IMR-90 (cell line): ENCODE results near the gene HERC3. TPM values are rescaled to one million over a fixed set of nuclear protein-coding genes. Genes with fewer than 3 reads are reported as not detected.

Source experiments
- ATAC-seq: fragments of 200-7000 bp; cut with Tn5 transposase; 2 replicates; pipeline ENCODE4 v1.9.1; 2020; ENCODE audit warnings: low read depth, mild to moderate bottlenecking, moderate library complexity
- BruUV-seq: library from RNA; stranded (reverse); fragments of 400-500 nt; replicated peaks from 2 replicates; lab custom pipeline; 2021; lab: Mats Ljungman, UMichigan
- CTCF ChIA-PET: fragments of 300-600 bp; formaldehyde crosslinking; extraction: SDS; loops from one replicate; lab custom pipeline; 2021; ENCODE audit warnings: antibody characterized with exemption; lab: Yijun Ruan, JAX
- POLR2A ChIA-PET: fragments of 300-600 bp; sonication (Branson Sonifier 250); formaldehyde crosslinking; loops from one replicate; lab custom pipeline; 2022; ENCODE audit warnings: antibody characterized with exemption; ENCODE audit not compliant: unreplicated experiment; lab: Charles Lee
- DNase-seq: peaks from one replicate; pipeline ENCODE4 v3.0.0; 2013
- H2AFZ ChIP-seq: replicated peaks from 2 replicates; pipeline ENCODE3; 2013; ENCODE audit warnings: low read length, mild to moderate bottlenecking; ENCODE audit not compliant: poor library complexity
- H2AK5ac ChIP-seq: 2 replicates; pipeline ENCODE4 v1.6.1; 2013; ENCODE audit warnings: low read depth, low read length, inconsistent platforms
- H2AK9ac ChIP-seq: replicated peaks from 2 replicates; pipeline ENCODE3; 2013; ENCODE audit warnings: mild to moderate bottlenecking, low read depth, low read length, moderate library complexity; ENCODE audit not compliant: poor library complexity
- H2BK120ac ChIP-seq: 2 replicates; pipeline ENCODE4 v1.6.1; 2013; ENCODE audit warnings: low read depth, low read length, inconsistent platforms
- H2BK15ac ChIP-seq: 3 replicates; pipeline ENCODE4 v1.6.1; 2013; ENCODE audit warnings: low read depth, low read length, inconsistent platforms
- H2BK20ac ChIP-seq: 2 replicates; pipeline ENCODE4 v1.6.1; 2013; ENCODE audit warnings: low read depth, mild to moderate bottlenecking, inconsistent platforms, low read length, moderate library complexity
- H2BK5ac ChIP-seq: 2 replicates; pipeline ENCODE4 v1.6.1; 2013; ENCODE audit warnings: mild to moderate bottlenecking, low read depth, low read length, inconsistent platforms; ENCODE audit not compliant: poor library complexity, severe bottlenecking
- H3K14ac ChIP-seq: replicated peaks from 2 replicates; pipeline ENCODE4 v1.6.1; 2013; ENCODE audit warnings: low read depth, low read length, inconsistent platforms
- H3K18ac ChIP-seq: 2 replicates; pipeline ENCODE4 v1.6.1; 2013; ENCODE audit warnings: low read depth, low read length, control low read depth
- H3K23ac ChIP-seq: 2 replicates; pipeline ENCODE4 v1.6.1; 2013; ENCODE audit warnings: low read depth, low read length, inconsistent platforms
- H3K27ac ChIP-seq: 2 replicates; pipeline ENCODE4 v1.5.1; 2013; ENCODE audit warnings: mild to moderate bottlenecking, control low read depth, low read length; ENCODE audit not compliant: insufficient read depth
- H3K27me3 ChIP-seq: 2 replicates; pipeline ENCODE4 v1.6.1; 2013; ENCODE audit warnings: low read length; ENCODE audit not compliant: control insufficient read depth, insufficient read depth
- H3K36me3 ChIP-seq: 2 replicates; pipeline ENCODE4 v1.6.1; 2013; ENCODE audit warnings: low read length, mixed read lengths; ENCODE audit not compliant: control insufficient read depth, insufficient read depth
- H3K4ac ChIP-seq: 2 replicates; pipeline ENCODE4 v1.6.1; 2013; ENCODE audit warnings: low read depth, low read length, inconsistent platforms
- H3K4me1 ChIP-seq: 2 replicates; pipeline ENCODE4 v1.6.1; 2013; ENCODE audit warnings: low read length, mixed read lengths; ENCODE audit not compliant: control insufficient read depth, insufficient read depth
- H3K4me2 ChIP-seq: 2 replicates; pipeline ENCODE4 v1.6.1; 2013; ENCODE audit warnings: low read depth, mild to moderate bottlenecking, control low read depth, low read length, moderate library complexity
- H3K4me3 ChIP-seq: 2 replicates; pipeline ENCODE4 v1.5.1; 2013; ENCODE audit warnings: low read depth, mild to moderate bottlenecking, control low read depth, low read length, moderate library complexity; ENCODE audit not compliant: insufficient read depth
- H3K56ac ChIP-seq: 2 replicates; pipeline ENCODE4 v1.6.1; 2013; ENCODE audit warnings: low read length, inconsistent platforms; ENCODE audit not compliant: insufficient read depth; ENCODE audit errors: extremely low read depth
- H3K79me1 ChIP-seq, 2 experiments: 2 replicates each; pipeline ENCODE4 v1.6.1; 2013; ENCODE audit warnings: low read length in 2 of 2, inconsistent platforms in 1 of 2, low read depth in 1 of 2
- H3K9ac ChIP-seq: 2 replicates; pipeline ENCODE4 v1.6.1; 2013; ENCODE audit warnings: low read depth, low read length, control low read depth
- H3K9me1 ChIP-seq: 2 replicates; pipeline ENCODE4 v1.6.1; 2013; ENCODE audit warnings: low read length, inconsistent platforms; ENCODE audit not compliant: insufficient read depth
- H3K9me3 ChIP-seq: 2 replicates; pipeline ENCODE4 v1.6.1; 2013; ENCODE audit warnings: low read length; ENCODE audit not compliant: control insufficient read depth, insufficient read depth
- H4K20me1 ChIP-seq: 2 replicates; pipeline ENCODE4 v1.6.1; 2013; ENCODE audit warnings: low read length, inconsistent platforms; ENCODE audit not compliant: insufficient read depth
- H4K5ac ChIP-seq: 2 replicates; pipeline ENCODE4 v1.6.1; 2013; ENCODE audit warnings: mild to moderate bottlenecking, low read depth, low read length, control low read depth
- H4K8ac ChIP-seq, 2 experiments: 2 replicates each; pipeline ENCODE4 v1.6.1; 2013; ENCODE audit warnings: low read depth in 2 of 2, low read length in 2 of 2, control low read depth in 1 of 2, inconsistent platforms in 1 of 2
- H4K91ac ChIP-seq: 2 replicates; pipeline ENCODE4 v1.6.1; 2013; ENCODE audit warnings: low read depth, low read length, inconsistent platforms; ENCODE audit not compliant: insufficient read depth
- CTCF ChIP-seq: conservative IDR thresholded peaks from 2 replicates; pipeline ENCODE4 v1.5.1; 2012; ENCODE audit warnings: mild to moderate bottlenecking, low read depth, low read length, improper control_type of control experiment
- MAFK ChIP-seq: IDR thresholded peaks from 2 replicates; pipeline ENCODE4 v1.6.1; 2012; ENCODE audit warnings: low read depth, low read length, improper control_type of control experiment
- WGBS, 2 experiments: methylation state at CpG; one replicate each; pipeline versions ENCODE4 v1.1.5 to v1.1.7; 2013; ENCODE audit warnings: missing lambda C conversion rate in 2 of 2; ENCODE audit not compliant: insufficient read length in 1 of 2; ENCODE audit errors: extremely low coverage in 2 of 2; 5-methylcytosine and 5-hydroxymethylcytosine counted together
- dilution Hi-C: fragments of 300-500 bp; cut with HindIII; formaldehyde crosslinking; loops from one replicate; pipeline ENCODE4 v1.14.3; 2018; ENCODE audit warnings: low sequenced_read_pairs; ENCODE audit not compliant: unreplicated experiment
- in situ Hi-C: fragments of 300-500 bp; cut with MboI; formaldehyde crosslinking; loops from 3 replicates; pipeline ENCODE4 v1.14.3; 2019; ENCODE audit warnings: low sequenced_read_pairs, inconsistent platforms, mixed read lengths
- intact Hi-C: fragments of 100-400 bp; cut with micrococcal nuclease; formaldehyde crosslinking; loops from 2 replicates; pipeline ENCODE4 v1.10.0; 2022
- polyA plus RNA-seq, 3 experiments: library from polyadenylated mRNA; depleted of rRNA; stranded (reverse); fragments of >200 nt; gene quantifications; 2 replicates each; pipeline ENCODE4 v1.2.3, GENCODE V29; 2012; ENCODE audit warnings: low replicate concordance in 1 of 3
- total RNA-seq: library from RNA; depleted of rRNA; stranded (reverse); fragments of >200 nt; gene quantifications from 2 replicates; pipeline ENCODE4 v1.2.3, GENCODE V29; 2012

Gene HERC3
- total and polyA plus RNA-seq, 2 of the 4 experiments (the other 2 are of a cell fraction) = 8.9 to 9.5 TPM

GRCh38 chr4:88751258-88752075 lies 159.2 kb downstream of the HERC3 start:
- no peak overlapping the region for H3K4ac ChIP-seq
- DNase-seq (peak; percentile 53), ATAC-seq (peak; percentile 67)
- H4K20me1 ChIP-seq = no peaks in the 10 kb centered on the region
- H2AK9ac ChIP-seq = no peak overlapping the region
- in situ Hi-C loops (no loop called here), dilution Hi-C loops (no loop called here), intact Hi-C loops (no loop called here)
- H3K4me1 ChIP-seq = peaks cover 6% of the 10 kb centered on the region
- no peak overlapping the region for H4K5ac ChIP-seq
- H3K36me3 ChIP-seq = peaks cover 36% of the 10 kb centered on the region
- H2AK5ac ChIP-seq = no peak overlapping the region
- H2BK120ac ChIP-seq = no peak overlapping the region
- WGBS, 2 experiments = no CpG with 5 or more reads among the region's 7 CpGs
- 0 out of 2 replicates have a peak overlapping the region, but pooled peaks have one; percentile 17 for H3K14ac ChIP-seq
- H3K4me2 ChIP-seq = no peak overlapping the region
- ChIA-PET POLR2A (no interaction called here), CTCF (no interaction called here)
- no TSS peak for BruUV-seq
- H4K91ac ChIP-seq = no peak overlapping the region
- no peak overlapping the region for H3K27ac ChIP-seq
- H2BK5ac ChIP-seq = no peak overlapping the region
- no peak overlapping the region for H2BK15ac ChIP-seq
- no peak overlapping the region for H3K9ac ChIP-seq
- H2BK20ac ChIP-seq = no peak overlapping the region
- no peak overlapping the region for H3K18ac ChIP-seq
- H3K4me3 ChIP-seq = no peak overlapping the region
- peaks cover 13% of the 10 kb centered on the region for H3K9me1 ChIP-seq
- no peaks in the 10 kb centered on the region for H3K9me3 ChIP-seq
- TF ChIP-seq CTCF (no peak), MAFK (peak; percentile 68)
- no peak overlapping the region for H3K56ac ChIP-seq
- no peak overlapping the region for H2AFZ ChIP-seq
- H3K23ac ChIP-seq = no peak overlapping the region
- no peaks in the 10 kb centered on the region for H3K79me1 ChIP-seq
- H4K8ac ChIP-seq = no peak overlapping the region
- H3K27me3 ChIP-seq = no peaks in the 10 kb centered on the region
